IMR-90 (cell line): ENCODE data around the gene JMJD8. TPM values are rescaled to one million over a fixed set of nuclear protein-coding genes. Genes with fewer than 3 reads are reported as not detected.

Experiments used
- ATAC-seq: fragments of 200-7000 bp; cut with Tn5 transposase; 2 replicates; pipeline ENCODE4 v1.9.1; 2020; ENCODE audit warnings: low read depth, mild to moderate bottlenecking, moderate library complexity
- BruUV-seq: library from RNA; stranded (reverse); fragments of 400-500 nt; replicated peaks from 2 replicates; lab custom pipeline; 2021; lab: Mats Ljungman, UMichigan
- CTCF ChIA-PET: fragments of 300-600 bp; formaldehyde crosslinking; extraction: SDS; loops from one replicate; lab custom pipeline; 2021; ENCODE audit warnings: antibody characterized with exemption; lab: Yijun Ruan, JAX
- POLR2A ChIA-PET: fragments of 300-600 bp; sonication (Branson Sonifier 250); formaldehyde crosslinking; loops from one replicate; lab custom pipeline; 2022; ENCODE audit warnings: antibody characterized with exemption; ENCODE audit not compliant: unreplicated experiment; lab: Charles Lee
- DNase-seq: peaks from one replicate; pipeline ENCODE4 v3.0.0; 2013
- H2AFZ ChIP-seq: replicated peaks from 2 replicates; pipeline ENCODE3; 2013; ENCODE audit warnings: low read length, mild to moderate bottlenecking; ENCODE audit not compliant: poor library complexity
- H2AK5ac ChIP-seq: 2 replicates; pipeline ENCODE4 v1.6.1; 2013; ENCODE audit warnings: low read depth, low read length, inconsistent platforms
- H2AK9ac ChIP-seq: replicated peaks from 2 replicates; pipeline ENCODE3; 2013; ENCODE audit warnings: mild to moderate bottlenecking, low read depth, low read length, moderate library complexity; ENCODE audit not compliant: poor library complexity
- H2BK120ac ChIP-seq: 2 replicates; pipeline ENCODE4 v1.6.1; 2013; ENCODE audit warnings: low read depth, low read length, inconsistent platforms
- H2BK15ac ChIP-seq: 3 replicates; pipeline ENCODE4 v1.6.1; 2013; ENCODE audit warnings: low read depth, low read length, inconsistent platforms
- H2BK20ac ChIP-seq: 2 replicates; pipeline ENCODE4 v1.6.1; 2013; ENCODE audit warnings: low read depth, mild to moderate bottlenecking, inconsistent platforms, low read length, moderate library complexity
- H2BK5ac ChIP-seq: 2 replicates; pipeline ENCODE4 v1.6.1; 2013; ENCODE audit warnings: mild to moderate bottlenecking, low read depth, low read length, inconsistent platforms; ENCODE audit not compliant: poor library complexity, severe bottlenecking
- H3K14ac ChIP-seq: replicated peaks from 2 replicates; pipeline ENCODE4 v1.6.1; 2013; ENCODE audit warnings: low read depth, low read length, inconsistent platforms
- H3K18ac ChIP-seq: 2 replicates; pipeline ENCODE4 v1.6.1; 2013; ENCODE audit warnings: low read depth, low read length, control low read depth
- H3K23ac ChIP-seq: 2 replicates; pipeline ENCODE4 v1.6.1; 2013; ENCODE audit warnings: low read depth, low read length, inconsistent platforms
- H3K27ac ChIP-seq: 2 replicates; pipeline ENCODE4 v1.5.1; 2013; ENCODE audit warnings: mild to moderate bottlenecking, control low read depth, low read length; ENCODE audit not compliant: insufficient read depth
- H3K27me3 ChIP-seq: 2 replicates; pipeline ENCODE4 v1.6.1; 2013; ENCODE audit warnings: low read length; ENCODE audit not compliant: control insufficient read depth, insufficient read depth
- H3K36me3 ChIP-seq: 2 replicates; pipeline ENCODE4 v1.6.1; 2013; ENCODE audit warnings: low read length, mixed read lengths; ENCODE audit not compliant: control insufficient read depth, insufficient read depth
- H3K4ac ChIP-seq: 2 replicates; pipeline ENCODE4 v1.6.1; 2013; ENCODE audit warnings: low read depth, low read length, inconsistent platforms
- H3K4me1 ChIP-seq: 2 replicates; pipeline ENCODE4 v1.6.1; 2013; ENCODE audit warnings: low read length, mixed read lengths; ENCODE audit not compliant: control insufficient read depth, insufficient read depth
- H3K4me2 ChIP-seq: 2 replicates; pipeline ENCODE4 v1.6.1; 2013; ENCODE audit warnings: low read depth, mild to moderate bottlenecking, control low read depth, low read length, moderate library complexity
- H3K4me3 ChIP-seq: 2 replicates; pipeline ENCODE4 v1.5.1; 2013; ENCODE audit warnings: low read depth, mild to moderate bottlenecking, control low read depth, low read length, moderate library complexity; ENCODE audit not compliant: insufficient read depth
- H3K56ac ChIP-seq: 2 replicates; pipeline ENCODE4 v1.6.1; 2013; ENCODE audit warnings: low read length, inconsistent platforms; ENCODE audit not compliant: insufficient read depth; ENCODE audit errors: extremely low read depth
- H3K79me1 ChIP-seq, 2 experiments: 2 replicates each; pipeline ENCODE4 v1.6.1; 2013; ENCODE audit warnings: low read length in 2 of 2, inconsistent platforms in 1 of 2, low read depth in 1 of 2
- H3K9ac ChIP-seq: 2 replicates; pipeline ENCODE4 v1.6.1; 2013; ENCODE audit warnings: low read depth, low read length, control low read depth
- H3K9me1 ChIP-seq: 2 replicates; pipeline ENCODE4 v1.6.1; 2013; ENCODE audit warnings: low read length, inconsistent platforms; ENCODE audit not compliant: insufficient read depth
- H3K9me3 ChIP-seq: 2 replicates; pipeline ENCODE4 v1.6.1; 2013; ENCODE audit warnings: low read length; ENCODE audit not compliant: control insufficient read depth, insufficient read depth
- H4K20me1 ChIP-seq: 2 replicates; pipeline ENCODE4 v1.6.1; 2013; ENCODE audit warnings: low read length, inconsistent platforms; ENCODE audit not compliant: insufficient read depth
- H4K5ac ChIP-seq: 2 replicates; pipeline ENCODE4 v1.6.1; 2013; ENCODE audit warnings: mild to moderate bottlenecking, low read depth, low read length, control low read depth
- H4K8ac ChIP-seq, 2 experiments: 2 replicates each; pipeline ENCODE4 v1.6.1; 2013; ENCODE audit warnings: low read depth in 2 of 2, low read length in 2 of 2, control low read depth in 1 of 2, inconsistent platforms in 1 of 2
- H4K91ac ChIP-seq: 2 replicates; pipeline ENCODE4 v1.6.1; 2013; ENCODE audit warnings: low read depth, low read length, inconsistent platforms; ENCODE audit not compliant: insufficient read depth
- BHLHE40 ChIP-seq: fragments of 150-350 bp; IDR thresholded peaks from 2 replicates; pipeline ENCODE4 v1.6.1; 2016; ENCODE audit warnings: mild to moderate bottlenecking, low read depth, low read length
- CEBPB ChIP-seq: IDR thresholded peaks from 2 replicates; pipeline ENCODE4 v1.6.1; 2012; ENCODE audit warnings: low read depth, low read length, improper control_type of control experiment
- CHD1 ChIP-seq: IDR thresholded peaks from 2 replicates; pipeline ENCODE4 v1.6.1; 2012; ENCODE audit warnings: low read depth, low read length, improper control_type of control experiment
- CTCF ChIP-seq: conservative IDR thresholded peaks from 2 replicates; pipeline ENCODE4 v1.5.1; 2012; ENCODE audit warnings: mild to moderate bottlenecking, low read depth, low read length, improper control_type of control experiment
- ELK1 ChIP-seq: fragments of 150-350 bp; IDR thresholded peaks from 2 replicates; pipeline ENCODE4 v1.6.1; 2016; ENCODE audit warnings: low read depth, mild to moderate bottlenecking, low read length, moderate library complexity, borderline replicate concordance
- FOS ChIP-seq: fragments of 150-350 bp; IDR thresholded peaks from 2 replicates; pipeline ENCODE4 v1.6.1; 2016; ENCODE audit warnings: low read depth, low read length
- MAFK ChIP-seq: IDR thresholded peaks from 2 replicates; pipeline ENCODE4 v1.6.1; 2012; ENCODE audit warnings: low read depth, low read length, improper control_type of control experiment
- MAZ ChIP-seq: IDR thresholded peaks from 2 replicates; pipeline ENCODE4 v1.6.1; 2012; ENCODE audit warnings: low read depth, mild to moderate bottlenecking, low read length, improper control_type of control experiment, moderate library complexity, borderline replicate concordance
- MXI1 ChIP-seq: IDR thresholded peaks from 2 replicates; pipeline ENCODE4 v1.6.1; 2012; ENCODE audit warnings: low read depth, mild to moderate bottlenecking, low read length, moderate library complexity, borderline replicate concordance
- NFE2L2 ChIP-seq: fragments of 150-350 bp; IDR thresholded peaks from 2 replicates; pipeline ENCODE4 v1.6.1; 2016; ENCODE audit warnings: low read depth, mild to moderate bottlenecking, low read length
- POLR2A ChIP-seq: IDR thresholded peaks from 2 replicates; pipeline ENCODE4 v1.6.1; 2012; ENCODE audit warnings: mild to moderate bottlenecking, low read depth, low read length
- RAD21 ChIP-seq: IDR thresholded peaks from 2 replicates; pipeline ENCODE4 v1.6.1; 2012; ENCODE audit warnings: low read length, improper control_type of control experiment
- RFX5 ChIP-seq: IDR thresholded peaks from 2 replicates; pipeline ENCODE4 v1.8.0; 2012; ENCODE audit warnings: low read depth, mild to moderate bottlenecking, low read length, moderate library complexity
- SMC3 ChIP-seq: fragments of 150-350 bp; IDR thresholded peaks from 2 replicates; pipeline ENCODE4 v1.6.1; 2016; ENCODE audit warnings: low read depth, mild to moderate bottlenecking, antibody characterized with exemption, low read length, moderate library complexity
- USF2 ChIP-seq: fragments of 150-350 bp; IDR thresholded peaks from 2 replicates; pipeline ENCODE4 v1.6.1; 2017; ENCODE audit warnings: mild to moderate bottlenecking, antibody characterized with exemption, low read length, low read depth
- WGBS, 2 experiments: methylation state at CpG; one replicate each; pipeline versions ENCODE4 v1.1.5 to v1.1.7; 2013; ENCODE audit warnings: missing lambda C conversion rate in 2 of 2; ENCODE audit not compliant: insufficient read length in 1 of 2; ENCODE audit errors: extremely low coverage in 2 of 2; 5-methylcytosine and 5-hydroxymethylcytosine counted together
- dilution Hi-C: fragments of 300-500 bp; cut with HindIII; formaldehyde crosslinking; loops from one replicate; pipeline ENCODE4 v1.14.3; 2018; ENCODE audit warnings: low sequenced_read_pairs; ENCODE audit not compliant: unreplicated experiment
- in situ Hi-C: fragments of 300-500 bp; cut with MboI; formaldehyde crosslinking; loops from 3 replicates; pipeline ENCODE4 v1.14.3; 2019; ENCODE audit warnings: low sequenced_read_pairs, inconsistent platforms, mixed read lengths
- intact Hi-C: fragments of 100-400 bp; cut with micrococcal nuclease; formaldehyde crosslinking; loops from 2 replicates; pipeline ENCODE4 v1.10.0; 2022
- polyA plus RNA-seq, 3 experiments: library from polyadenylated mRNA; depleted of rRNA; stranded (reverse); fragments of >200 nt; gene quantifications; 2 replicates each; pipeline ENCODE4 v1.2.3, GENCODE V29; 2012; ENCODE audit warnings: low replicate concordance in 1 of 3
- total RNA-seq: library from RNA; depleted of rRNA; stranded (reverse); fragments of >200 nt; gene quantifications from 2 replicates; pipeline ENCODE4 v1.2.3, GENCODE V29; 2012

The JMJD8 gene
- total and polyA plus RNA-seq, 2 of the 4 experiments (the other 2 are of a cell fraction), result 17.7 to 62.5 TPM

GRCh38 chr16:698911-699671 lies 15.0 kb upstream of the JMJD8 start:
- Histone ChIP-seq H2AK5ac (no peak overlapping the region), H2BK120ac (no peak overlapping the region), H4K91ac (no peak overlapping the region), H3K27me3 (peaks cover 73% of the 10 kb centered on the region), H3K79me1 (no peaks in the 10 kb centered on the region), H2AK9ac (no peak overlapping the region), H3K4me3 (no peak overlapping the region), H3K4me2 (no peak overlapping the region), H3K36me3 (no peaks in the 10 kb centered on the region), H3K27ac (no peak overlapping the region), H3K9me3 (no peaks in the 10 kb centered on the region), H3K4me1 (peaks cover 3% of the 10 kb centered on the region; the same call in 1 of the 2 replicates), H4K5ac (no peak overlapping the region), H3K9ac (no peak overlapping the region), H2BK5ac (no peak overlapping the region), H3K14ac (no peak overlapping the region), H4K20me1 (peaks cover 9% of the 10 kb centered on the region), H4K8ac (no peak overlapping the region), H3K4ac (no peak overlapping the region), H3K18ac (no peak overlapping the region), H3K23ac (no peak overlapping the region), H2BK15ac (no peak overlapping the region), H3K9me1 (peaks cover 4% of the 10 kb centered on the region; the same call in 1 of the 2 replicates), H2BK20ac (no peak overlapping the region), H3K56ac (no peak overlapping the region), H2AFZ (no peak overlapping the region)
- no peak for ATAC-seq
- no TSS peak for BruUV-seq
- intact Hi-C loops, result no loop called here
- DNase-seq, result no peak
- WGBS, 2 experiments, result 47% methylated on average over 10 of the region's 19 CpGs; no CpG with 5 or more reads in 1 of the 2 experiments
- ChIA-PET POLR2A (no interaction called here), CTCF (interaction anchor here (0.7 kb wide), 1 partner anchor 1821 kb away, joined by 6 read pairs; no protein-coding TSS in a partner anchor)
- dilution Hi-C loops, result no loop called here
- in situ Hi-C loops, result no loop called here
- TF ChIP-seq FOS (no peak), CHD1 (no peak), SMC3 (no peak), RAD21 (no peak), NFE2L2 (no peak), MXI1 (no peak), MAFK (no peak), BHLHE40 (no peak), POLR2A (no peak), USF2 (no peak), RFX5 (no peak), CEBPB (no peak), MAZ (no peak), CTCF (no peak), ELK1 (no peak)
